Measurements from ENCODE around the gene SIRPA.
"Not testable (repeated sequence)": the region's sequence is repeated elsewhere in the genome, so short reads cannot be mapped to it uniquely, and the experiment has no call there.

Gene SIRPA

GRCh38 chr20:1900321-1900801, 5.2 kb downstream of the SIRPA start:
- no peak for TF ChIP-seq ZNF274 (IDR thresholded peaks at IDR 0.05; ENCODE audit: low read depth, low read length)
- H3K4me3 ChIP-seq (ENCODE audit: low read length), result no peak overlapping the region

- H3K4me3 ChIP-seq (ENCODE audit: low read length), result no peak overlapping the region
- no peak for TF ChIP-seq ZNF274 (IDR thresholded peaks at IDR 0.05; ENCODE audit: low read depth, low read length)
Observed at GRCh38 chr20:1901704-1902103, 6.5 kb downstream of the SIRPA start.

GRCh38 chr20:1902188-1902587, 7.0 kb downstream of the SIRPA start:
- TF ChIP-seq ZNF274 (IDR thresholded peaks at IDR 0.05; ENCODE audit: low read depth, low read length), result no peak
- H3K4me3 ChIP-seq (ENCODE audit: low read length), result no peak overlapping the region

- TF ChIP-seq ZNF274 (IDR thresholded peaks at IDR 0.05; ENCODE audit: low read depth, low read length), result no peak
- no peak overlapping the region for H3K4me3 ChIP-seq (ENCODE audit: low read length)
Observed at GRCh38 chr20:1904135-1904534, 8.9 kb downstream of the SIRPA start.

- H3K4me3 ChIP-seq (ENCODE audit: low read length), result no peak overlapping the region
- TF ChIP-seq ZNF274 (IDR thresholded peaks at IDR 0.05; ENCODE audit: low read depth, low read length), result no peak
Observed at GRCh38 chr20:1905009-1905408, 9.8 kb downstream of the SIRPA start.

- no peak for TF ChIP-seq ZNF274 (IDR thresholded peaks at IDR 0.05; ENCODE audit: low read depth, low read length)
Observed at GRCh38 chr20:1905693-1906092, 10.5 kb downstream of the SIRPA start.

GRCh38 chr20:1906361-1907051, 11.3 kb downstream of the SIRPA start:
- no peak for TF ChIP-seq ZNF274 (IDR thresholded peaks at IDR 0.05; ENCODE audit: low read depth, low read length)

More at GRCh38 chr20:1905693-1906092, 10.5 kb downstream of the SIRPA start:
- H3K4me3 ChIP-seq (ENCODE audit: low read length), result no peak overlapping the region

GRCh38 chr20:1907586-1907985, 12.4 kb downstream of the SIRPA start:
- TF ChIP-seq ZNF274 (IDR thresholded peaks at IDR 0.05; ENCODE audit: low read depth, low read length), result no peak
- H3K4me3 ChIP-seq (ENCODE audit: low read length), result no peak overlapping the region

More at GRCh38 chr20:1906361-1907051, 11.3 kb downstream of the SIRPA start:
- no peak overlapping the region for H3K4me3 ChIP-seq (ENCODE audit: low read length)

GRCh38 chr20:1908191-1908590, 13.0 kb downstream of the SIRPA start:
- no peak for TF ChIP-seq ZNF274 (IDR thresholded peaks at IDR 0.05; ENCODE audit: low read depth, low read length)
- no peak overlapping the region for H3K4me3 ChIP-seq (ENCODE audit: low read length)

GRCh38 chr20:1909097-1909496, 13.9 kb downstream of the SIRPA start:
- TF ChIP-seq ZNF274 (IDR thresholded peaks at IDR 0.05; ENCODE audit: low read depth, low read length), result no peak
- H3K4me3 ChIP-seq (ENCODE audit: low read length), result no peak overlapping the region

GRCh38 chr20:1911536-1911935, 16.3 kb downstream of the SIRPA start:
- no peak for TF ChIP-seq ZNF274 (IDR thresholded peaks at IDR 0.05; ENCODE audit: low read depth, low read length)
- H3K4me3 ChIP-seq (ENCODE audit: low read length), result no peak overlapping the region

- no peak for TF ChIP-seq ZNF274 (IDR thresholded peaks at IDR 0.05; ENCODE audit: low read depth, low read length)
- H3K4me3 ChIP-seq (ENCODE audit: low read length), result no peak overlapping the region
Observed at GRCh38 chr20:1912053-1912452, 16.8 kb downstream of the SIRPA start.

GRCh38 chr20:1912646-1913045, 17.4 kb downstream of the SIRPA start:
- TF ChIP-seq ZNF274 (IDR thresholded peaks at IDR 0.05; ENCODE audit: low read depth, low read length), result no peak
- H3K4me3 ChIP-seq (ENCODE audit: low read length), result no peak overlapping the region

GRCh38 chr20:1915233-1915632, 20.0 kb downstream of the SIRPA start:
- not testable (repeated sequence) for H3K4me3 ChIP-seq (ENCODE audit: low read length)

- no peak for TF ChIP-seq ZNF274 (IDR thresholded peaks at IDR 0.05; ENCODE audit: low read depth, low read length)
- H3K4me3 ChIP-seq (ENCODE audit: low read length), result no peak overlapping the region
Observed at GRCh38 chr20:1915725-1916124, 20.5 kb downstream of the SIRPA start.

- no peak overlapping the region for H3K4me3 ChIP-seq (ENCODE audit: low read length)
- no peak for TF ChIP-seq ZNF274 (IDR thresholded peaks at IDR 0.05; ENCODE audit: low read depth, low read length)
Observed at GRCh38 chr20:1917786-1918185, 22.6 kb downstream of the SIRPA start.
